Measurements from ENCODE around the gene A1BG.

The A1BG gene

GRCh38 chr19:58330458-58330857, 22.8 kb downstream of the A1BG start:
- ChIA-PET POLR2A (interaction anchor here (0.7 to 1.5 kb wide), 5 partner anchors 32 to 189 kb away, joined by 3 to 4 read pairs (median 3); partner anchors contain the start of genes ZBTB45, ZNF497, ZNF584 and ZNF8), CTCF (interaction anchor here (0.5 kb wide), 1 partner anchor 948 kb away, joined by 3 read pairs; no protein-coding TSS in a partner anchor)
- H3K27ac ChIP-seq (ENCODE audit: extremely low read depth, low read depth, low read length) = no peak overlapping the region
- H3K4me1 ChIP-seq (ENCODE audit: control insufficient read depth, insufficient read depth, low read length) = peaks cover 3% of the 10 kb centered on the region; the same call in 1 of the 2 replicates
- no peaks in the 10 kb centered on the region for H3K9me3 ChIP-seq (ENCODE audit: control insufficient read depth, insufficient read depth, low read depth, low read length)
- TF ChIP-seq ZNF24 (tag by site-specific recombination; IDR thresholded peaks at IDR 0.05) = no peak
- TF ChIP-seq ZBTB17 (tag by site-specific recombination; IDR thresholded peaks at IDR 0.05) = peak; percentile 26; the same call in 1 of the 2 replicates
- TF ChIP-seq ZNF473 (tag by site-specific recombination; IDR thresholded peaks at IDR 0.05) = no peak
- no peak for TF ChIP-seq BCL11B (tag by site-specific recombination; IDR thresholded peaks at IDR 0.05; ENCODE audit: low read depth)
- TF ChIP-seq MEIS1 (CRISPR knock-in tag; IDR thresholded peaks at IDR 0.05; ENCODE audit: borderline replicate concordance) = no peak
- TF ChIP-seq ZNF530 (tag by site-specific recombination; IDR thresholded peaks at IDR 0.05; ENCODE audit: low read depth) = no peak
- peaks cover 0 to 10% of the 10 kb centered on the region in 2 experiments; a peak in 1 of 3 replicates for H3K36me3 ChIP-seq (ENCODE audit: control insufficient read depth in 2 of 2, insufficient read depth in 1 of 2, low read length in 2 of 2)
- no peak overlapping the region for H3K4me3 ChIP-seq (ENCODE audit: low read depth, low read length)

- H3K27ac ChIP-seq (ENCODE audit: extremely low read depth, low read depth, low read length) = no peak overlapping the region
- TF ChIP-seq SP2 (tag by site-specific recombination; IDR thresholded peaks at IDR 0.05) (no peak), ZNF391 (tag by site-specific recombination; IDR thresholded peaks at IDR 0.05; ENCODE audit: borderline replicate concordance, low read depth) (no peak), ZNF174 (tag by site-specific recombination; IDR thresholded peaks at IDR 0.05) (no peak), ZNF660 (tag by site-specific recombination; IDR thresholded peaks at IDR 0.05) (no peak), IKZF3 (tag by site-specific recombination; IDR thresholded peaks at IDR 0.05) (no peak), ZSCAN5A (tag by site-specific recombination; IDR thresholded peaks at IDR 0.05) (no peak), ZNF354C (tag by site-specific recombination; IDR thresholded peaks at IDR 0.05; ENCODE audit: borderline replicate concordance, low read depth) (no peak), KLF10 (tag by site-specific recombination; IDR thresholded peaks at IDR 0.05) (no peak), ZNF302 (tag by site-specific recombination; IDR thresholded peaks at IDR 0.05; ENCODE audit: low read depth) (no peak), MZF1 (tag by site-specific recombination; IDR thresholded peaks at IDR 0.05; ENCODE audit: borderline replicate concordance) (no peak), CTCF (tag by site-specific recombination; IDR thresholded peaks at IDR 0.05) (peak; percentile 46), ZNF704 (tag by site-specific recombination; IDR thresholded peaks at IDR 0.05) (no peak), ZNF791 (tag by site-specific recombination; IDR thresholded peaks at IDR 0.05) (no peak), MYNN (tag by site-specific recombination; IDR thresholded peaks at IDR 0.05; ENCODE audit: borderline replicate concordance) (no peak), ZBTB11 (tag by site-specific recombination; conservative IDR thresholded peaks at IDR 0.05; ENCODE audit: low read depth) (peak; percentile 35; the same call in 1 of the 2 replicates)
These were observed 24.3 kb downstream of the A1BG start for GRCh38 chr19:58328999-58329398.

More at GRCh38 chr19:58328999-58329398, 24.3 kb downstream of the A1BG start:
- CTCF ChIA-PET = interaction anchor here (0.6 to 1.7 kb wide), 4 partner anchors 12 to 848 kb away, joined by 3 to 6 read pairs (median 4); partner anchors contain the start of gene ZBTB45
- POLR2A ChIA-PET = interaction anchor here (1.1 to 1.4 kb wide), 3 partner anchors 34 to 146 kb away, joined by 3 to 6 read pairs (median 4); partner anchors contain the start of genes ZNF274, ZNF497 and ZNF8
- no peaks in the 10 kb centered on the region; a peak in 1 of 3 replicates for H3K36me3 ChIP-seq (ENCODE audit: control insufficient read depth in 2 of 2, insufficient read depth in 1 of 2, low read length in 2 of 2)
- no peak overlapping the region for H3K4me3 ChIP-seq (ENCODE audit: low read depth, low read length)
- H3K4me1 ChIP-seq (ENCODE audit: control insufficient read depth, insufficient read depth, low read length) = peaks cover 3% of the 10 kb centered on the region; the same call in 1 of the 2 replicates
- H3K9me3 ChIP-seq (ENCODE audit: control insufficient read depth, insufficient read depth, low read depth, low read length) = no peaks in the 10 kb centered on the region

Data from HEK293 (cell line).